Measurements from ENCODE around the gene FAM90A1. TPM values are rescaled to one million over a fixed set of nuclear protein-coding genes. Genes with fewer than 3 reads are reported as not detected.
"Not testable (repeated sequence)": the region's sequence is repeated elsewhere in the genome, so short reads cannot be mapped to it uniquely, and the experiment has no call there.

The FAM90A1 gene
- total and polyA plus RNA-seq, 2 donors from 2014 or later, result 0.54 to 0.80 TPM

GRCh38 chr12:8226355-8226754, 1.1 kb downstream of the FAM90A1 start:
- TF ChIP-seq CTCF (IDR thresholded peaks at IDR 0.05; ENCODE audit: borderline replicate concordance, extremely low read depth, insufficient read depth), result no peak
- intact Hi-C loops (cut with DNase I), result no loop called here
- H3K4me1 ChIP-seq (ENCODE audit: control insufficient read depth in 2 of 3, insufficient read depth in 2 of 3, low read depth in 1 of 3, low read length in 3 of 3), result no peaks in the 10 kb centered on the region
- no peak for DNase-seq
- no peak overlapping the region for H3K27ac ChIP-seq (ENCODE audit: low read depth in 2 of 2, low read length in 2 of 2)
- no peaks in the 10 kb centered on the region for H3K36me3 ChIP-seq (ENCODE audit: control insufficient read depth in 2 of 3, insufficient read depth in 3 of 3, low read length in 3 of 3)
- no peaks in the 10 kb centered on the region for H3K27me3 ChIP-seq (ENCODE audit: control insufficient read depth, insufficient read depth, low read length)
- H3K9ac ChIP-seq (ENCODE audit: low read length in 3 of 3), result no peak overlapping the region
- no peak overlapping the region for H3K4me3 ChIP-seq (ENCODE audit: low read length in 3 of 3)
- no peaks in the 10 kb centered on the region for H3K9me3 ChIP-seq (ENCODE audit: control insufficient read depth in 2 of 3, insufficient read depth in 1 of 3, low read length in 3 of 3)
- no peak for FAIRE-seq

- DNase-seq; intact Hi-C loops (cut with DNase I); H3K4me3 ChIP-seq (ENCODE audit: low read length in 3 of 3); H3K27ac ChIP-seq (ENCODE audit: low read depth in 2 of 2, low read length in 2 of 2); H3K4me1 ChIP-seq (ENCODE audit: control insufficient read depth in 2 of 3, insufficient read depth in 2 of 3, low read depth in 1 of 3, low read length in 3 of 3); H3K27me3 ChIP-seq (ENCODE audit: control insufficient read depth, insufficient read depth, low read length); H3K9ac ChIP-seq (ENCODE audit: low read length in 3 of 3); H3K36me3 ChIP-seq (ENCODE audit: control insufficient read depth in 2 of 3, insufficient read depth in 3 of 3, low read length in 3 of 3); FAIRE-seq; H3K9me3 ChIP-seq (ENCODE audit: control insufficient read depth in 2 of 3, insufficient read depth in 1 of 3, low read length in 3 of 3): not testable (repeated sequence)
These were observed 2.6 kb downstream of the FAM90A1 start for GRCh38 chr12:8224782-8225181.

GRCh38 chr12:8223646-8224045, 3.8 kb downstream of the FAM90A1 start:
- H3K4me3 ChIP-seq (ENCODE audit: low read length in 3 of 3); H3K9me3 ChIP-seq (ENCODE audit: control insufficient read depth in 2 of 3, insufficient read depth in 1 of 3, low read length in 3 of 3); H3K9ac ChIP-seq (ENCODE audit: low read length in 3 of 3); H3K27me3 ChIP-seq (ENCODE audit: control insufficient read depth, insufficient read depth, low read length); FAIRE-seq; H3K36me3 ChIP-seq (ENCODE audit: control insufficient read depth in 2 of 3, insufficient read depth in 3 of 3, low read length in 3 of 3); DNase-seq; H3K4me1 ChIP-seq (ENCODE audit: control insufficient read depth in 2 of 3, insufficient read depth in 2 of 3, low read depth in 1 of 3, low read length in 3 of 3); intact Hi-C loops (cut with DNase I); H3K27ac ChIP-seq (ENCODE audit: low read depth in 2 of 2, low read length in 2 of 2): not testable (repeated sequence)

GRCh38 chr12:8222303-8222702, 5.1 kb downstream of the FAM90A1 start:
- H3K4me1 ChIP-seq (ENCODE audit: control insufficient read depth in 2 of 3, insufficient read depth in 2 of 3, low read depth in 1 of 3, low read length in 3 of 3); H3K36me3 ChIP-seq (ENCODE audit: control insufficient read depth in 2 of 3, insufficient read depth in 3 of 3, low read length in 3 of 3); H3K9ac ChIP-seq (ENCODE audit: low read length in 3 of 3); FAIRE-seq; H3K4me3 ChIP-seq (ENCODE audit: low read length in 3 of 3); H3K27ac ChIP-seq (ENCODE audit: low read depth in 2 of 2, low read length in 2 of 2); DNase-seq; intact Hi-C loops (cut with DNase I); H3K27me3 ChIP-seq (ENCODE audit: control insufficient read depth, insufficient read depth, low read length); H3K9me3 ChIP-seq (ENCODE audit: control insufficient read depth in 2 of 3, insufficient read depth in 1 of 3, low read length in 3 of 3): not testable (repeated sequence)

GRCh38 chr12:8221844-8222243, 5.6 kb downstream of the FAM90A1 start:
- FAIRE-seq; H3K9me3 ChIP-seq (ENCODE audit: control insufficient read depth in 2 of 3, insufficient read depth in 1 of 3, low read length in 3 of 3); H3K9ac ChIP-seq (ENCODE audit: low read length in 3 of 3); H3K36me3 ChIP-seq (ENCODE audit: control insufficient read depth in 2 of 3, insufficient read depth in 3 of 3, low read length in 3 of 3); H3K4me3 ChIP-seq (ENCODE audit: low read length in 3 of 3); H3K4me1 ChIP-seq (ENCODE audit: control insufficient read depth in 2 of 3, insufficient read depth in 2 of 3, low read depth in 1 of 3, low read length in 3 of 3); H3K27me3 ChIP-seq (ENCODE audit: control insufficient read depth, insufficient read depth, low read length); H3K27ac ChIP-seq (ENCODE audit: low read depth in 2 of 2, low read length in 2 of 2); DNase-seq; intact Hi-C loops (cut with DNase I): not testable (repeated sequence)

- H3K27ac ChIP-seq (ENCODE audit: low read depth in 2 of 2, low read length in 2 of 2); intact Hi-C loops (cut with DNase I); H3K9me3 ChIP-seq (ENCODE audit: control insufficient read depth in 2 of 3, insufficient read depth in 1 of 3, low read length in 3 of 3); H3K4me1 ChIP-seq (ENCODE audit: control insufficient read depth in 2 of 3, insufficient read depth in 2 of 3, low read depth in 1 of 3, low read length in 3 of 3); DNase-seq; H3K36me3 ChIP-seq (ENCODE audit: control insufficient read depth in 2 of 3, insufficient read depth in 3 of 3, low read length in 3 of 3); H3K27me3 ChIP-seq (ENCODE audit: control insufficient read depth, insufficient read depth, low read length); FAIRE-seq; H3K9ac ChIP-seq (ENCODE audit: low read length in 3 of 3); H3K4me3 ChIP-seq (ENCODE audit: low read length in 3 of 3): not testable (repeated sequence)
These were observed 6.0 kb downstream of the FAM90A1 start for GRCh38 chr12:8221375-8221774.

GRCh38 chr12:8218711-8219382, 8.6 kb downstream of the FAM90A1 start:
- H3K27ac ChIP-seq (ENCODE audit: low read depth in 2 of 2, low read length in 2 of 2); H3K36me3 ChIP-seq (ENCODE audit: control insufficient read depth in 2 of 3, insufficient read depth in 3 of 3, low read length in 3 of 3); H3K4me1 ChIP-seq (ENCODE audit: control insufficient read depth in 2 of 3, insufficient read depth in 2 of 3, low read depth in 1 of 3, low read length in 3 of 3); H3K4me3 ChIP-seq (ENCODE audit: low read length in 3 of 3); H3K9me3 ChIP-seq (ENCODE audit: control insufficient read depth in 2 of 3, insufficient read depth in 1 of 3, low read length in 3 of 3); FAIRE-seq; H3K9ac ChIP-seq (ENCODE audit: low read length in 3 of 3); H3K27me3 ChIP-seq (ENCODE audit: control insufficient read depth, insufficient read depth, low read length); intact Hi-C loops (cut with DNase I): not testable (repeated sequence)
- DNase-seq, result peak in 3 of 5 donors; percentile 14 to 30 (median 19)
